ENCODE data around the gene ZNF785. TPM values are rescaled to one million over a fixed set of nuclear protein-coding genes. Genes with fewer than 3 reads are reported as not detected.

Gene ZNF785
- total and polyA plus RNA-seq, 2 donors (not counting 3 experiments of a cell fraction or from before 2014, with no cell fraction given) = 7.8 to 21.9 TPM

DNA sequence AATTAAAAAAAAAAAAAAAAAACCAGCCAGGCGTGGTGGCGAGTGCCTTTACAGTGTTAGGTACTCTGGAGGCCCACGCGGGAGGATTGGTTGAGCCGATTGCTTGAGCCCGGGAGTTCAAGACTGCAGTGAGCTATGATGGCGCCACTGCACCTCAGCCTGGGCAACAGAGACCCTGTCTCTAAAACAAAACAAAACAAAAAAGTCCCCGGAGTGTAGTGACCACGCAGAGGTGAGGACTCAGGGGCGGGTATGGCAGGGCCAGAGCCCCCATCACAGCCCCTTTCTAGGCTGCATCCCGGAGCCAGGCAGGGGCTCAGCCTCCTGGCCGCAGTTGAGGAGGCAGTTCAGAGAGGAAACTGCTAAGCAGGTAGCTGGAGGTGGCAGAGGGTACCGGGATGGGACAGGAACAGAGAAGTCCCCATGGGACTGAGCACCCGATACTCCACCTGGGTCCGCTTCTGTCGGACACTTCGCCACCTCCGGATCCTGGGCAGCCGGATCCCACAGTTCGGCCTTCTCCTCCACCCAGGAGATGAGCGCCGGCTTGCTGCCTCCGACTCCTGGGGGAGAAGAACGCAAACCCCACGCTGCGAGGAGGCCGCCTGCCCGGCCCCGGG, 51.6 kb downstream of the ZNF785 start:
- dilution Hi-C loops (cut with MboI; ENCODE audit: extremely low pct_ligation_motif_present, low sequenced_read_pairs) (no loop called here), intact Hi-C loops (cut with micrococcal nuclease) (loop anchor here (2.0 kb wide), 1 partner anchor 89 kb away; the partner anchor contains the start of gene SEPHS2)

GRCh38 chr16:30533146-30533522, 52.4 kb downstream of the ZNF785 start:
- dilution Hi-C loops (cut with MboI; ENCODE audit: extremely low pct_ligation_motif_present, low sequenced_read_pairs) = no loop called here
- POLR2A ChIA-PET = no interaction called here
- FAIRE-seq = no peak

More for the DNA sequence above, 51.6 kb downstream of the ZNF785 start:
- peaks cover 0 to 2% of the 10 kb centered on the region in 2 experiments for H3K36me3 ChIP-seq (ENCODE audit: control insufficient read depth in 2 of 2, extremely low read depth in 1 of 2, insufficient read depth in 2 of 2, low read length in 2 of 2)
- peak overlapping the region; percentile 78 for H3K4me2 ChIP-seq (ENCODE audit: insufficient read depth, low read length)
- no peak for FAIRE-seq
- H3K4me1 ChIP-seq (ENCODE audit: control insufficient read depth, extremely low read depth, insufficient read depth, low read length) = peaks cover 14% of the 10 kb centered on the region
- ChIA-PET CTCF (interaction anchor here (1.1 to 2.8 kb wide), 5 partner anchors 8 to 104 kb away, joined by 4 to 26 read pairs (median 6); partner anchors contain the start of gene DCTPP1), POLR2A (no interaction called here)
- DNase-seq (ENCODE audit: low read depth, low spot score) = no peak
- peaks cover 2% of the 10 kb centered on the region for H3K79me2 ChIP-seq (ENCODE audit: control insufficient read depth, insufficient read depth, low read length)
- peak overlapping the region; percentile 62 to 76 (median 67) for H3K4me3 ChIP-seq (replicated peaks in 1 of 3; ENCODE audit: insufficient read depth in 1 of 3, low read depth in 1 of 3, low read length in 3 of 3)
- H3K27me3 ChIP-seq (ENCODE audit: control insufficient read depth in 2 of 2, insufficient read depth in 2 of 2, low read length in 2 of 2) = no peaks in the 10 kb centered on the region
- no TSS peak for BruUV-seq (replicated peaks)
- peak; percentile 17 for TF ChIP-seq POLR2A (IDR thresholded peaks at IDR 0.05; ENCODE audit: low read depth, low read length)
- no peak for TF ChIP-seq POLR2AphosphoS5 (IDR thresholded peaks at IDR 0.05; ENCODE audit: insufficient read depth, low read depth, low read length)
- TF ChIP-seq, protein P1, sequence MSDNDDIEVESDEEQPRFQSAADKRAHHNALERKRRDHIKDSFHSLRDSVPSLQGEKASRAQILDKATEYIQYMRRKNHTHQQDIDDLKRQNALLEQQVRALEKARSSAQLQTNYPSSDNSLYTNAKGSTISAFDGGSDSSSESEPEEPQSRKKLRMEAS (IDR thresholded peaks at IDR 0.05; ENCODE audit: insufficient read depth, insufficient read length) = no peak
- no peak for TF ChIP-seq MYC (IDR thresholded peaks at IDR 0.05; ENCODE audit: low read depth, low read length)
- TF ChIP-seq JUN (IDR thresholded peaks at IDR 0.05; ENCODE audit: borderline replicate concordance, insufficient read depth, insufficient read length, low read depth) = no peak
- peak overlapping the region; percentile 90 for H3K9ac ChIP-seq (replicated peaks; ENCODE audit: extremely low read depth, insufficient read depth, low read length)
- H3K9me3 ChIP-seq (replicated peaks; ENCODE audit: control insufficient read depth, insufficient read depth, low read length) = no peaks in the 10 kb centered on the region
- peak overlapping the region; percentile 98 for H2AFZ ChIP-seq (ENCODE audit: low read depth, low read length)
- no peaks in the 10 kb centered on the region for H4K20me1 ChIP-seq (replicated peaks; ENCODE audit: control insufficient read depth, extremely low read depth, insufficient read depth, low read length)
- peak overlapping the region; percentile 76 for H3K27ac ChIP-seq (ENCODE audit: insufficient read depth, low read depth, low read length)
- H3K9me1 ChIP-seq (replicated peaks; ENCODE audit: control insufficient read depth, extremely low read depth, insufficient read depth, low read length) = no peaks in the 10 kb centered on the region

More at GRCh38 chr16:30533146-30533522, 52.4 kb downstream of the ZNF785 start:
- no peak for DNase-seq (ENCODE audit: low read depth, low spot score)
- no peaks in the 10 kb centered on the region for H4K20me1 ChIP-seq (replicated peaks; ENCODE audit: control insufficient read depth, extremely low read depth, insufficient read depth, low read length)
- TF ChIP-seq, protein P2, sequence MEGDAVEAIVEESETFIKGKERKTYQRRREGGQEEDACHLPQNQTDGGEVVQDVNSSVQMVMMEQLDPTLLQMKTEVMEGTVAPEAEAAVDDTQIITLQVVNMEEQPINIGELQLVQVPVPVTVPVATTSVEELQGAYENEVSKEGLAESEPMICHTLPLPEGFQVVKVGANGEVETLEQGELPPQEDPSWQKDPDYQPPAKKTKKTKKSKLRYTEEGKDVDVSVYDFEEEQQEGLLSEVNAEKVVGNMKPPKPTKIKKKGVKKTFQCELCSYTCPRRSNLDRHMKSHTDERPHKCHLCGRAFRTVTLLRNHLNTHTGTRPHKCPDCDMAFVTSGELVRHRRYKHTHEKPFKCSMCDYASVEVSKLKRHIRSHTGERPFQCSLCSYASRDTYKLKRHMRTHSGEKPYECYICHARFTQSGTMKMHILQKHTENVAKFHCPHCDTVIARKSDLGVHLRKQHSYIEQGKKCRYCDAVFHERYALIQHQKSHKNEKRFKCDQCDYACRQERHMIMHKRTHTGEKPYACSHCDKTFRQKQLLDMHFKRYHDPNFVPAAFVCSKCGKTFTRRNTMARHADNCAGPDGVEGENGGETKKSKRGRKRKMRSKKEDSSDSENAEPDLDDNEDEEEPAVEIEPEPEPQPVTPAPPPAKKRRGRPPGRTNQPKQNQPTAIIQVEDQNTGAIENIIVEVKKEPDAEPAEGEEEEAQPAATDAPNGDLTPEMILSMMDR (IDR thresholded peaks at IDR 0.05; ENCODE audit: extremely low read depth in 1 of 2, insufficient read depth in 1 of 2, low read depth in 1 of 2, low read length in 2 of 2) = no peak
- TF ChIP-seq, protein P1 (IDR thresholded peaks at IDR 0.05; ENCODE audit: insufficient read depth, insufficient read length) = no peak
- TF ChIP-seq MYC (IDR thresholded peaks at IDR 0.05; ENCODE audit: low read depth, low read length) (no peak), JUN (IDR thresholded peaks at IDR 0.05; ENCODE audit: borderline replicate concordance, insufficient read depth, insufficient read length, low read depth) (no peak), GATA2 (IDR thresholded peaks at IDR 0.05; ENCODE audit: insufficient read depth, insufficient read length, low read depth, low read length) (no peak), POLR2A (IDR thresholded peaks at IDR 0.05; ENCODE audit: low read depth, low read length) (no peak), POLR2AphosphoS5 (IDR thresholded peaks at IDR 0.05; ENCODE audit: insufficient read depth, low read depth, low read length) (no peak), FOS (IDR thresholded peaks at IDR 0.05; ENCODE audit: borderline replicate concordance, insufficient read depth, low read length) (no peak), EZH2 (IDR thresholded peaks at IDR 0.05; ENCODE audit: borderline replicate concordance, low read depth, low read length, severe bottlenecking) (no peak)
- no peak overlapping the region for H3K4me3 ChIP-seq (replicated peaks in 1 of 3; ENCODE audit: insufficient read depth in 1 of 3, low read depth in 1 of 3, low read length in 3 of 3)
- H3K9ac ChIP-seq (replicated peaks; ENCODE audit: extremely low read depth, insufficient read depth, low read length) = no peak overlapping the region
- H3K27me3 ChIP-seq (ENCODE audit: control insufficient read depth in 2 of 2, insufficient read depth in 2 of 2, low read length in 2 of 2) = no peaks in the 10 kb centered on the region
- intact Hi-C loops (cut with micrococcal nuclease) = no loop called here
- H2AFZ ChIP-seq (ENCODE audit: low read depth, low read length) = peak overlapping the region; percentile 5
- no peaks in the 10 kb centered on the region for H3K9me1 ChIP-seq (replicated peaks; ENCODE audit: control insufficient read depth, extremely low read depth, insufficient read depth, low read length)
- no peak overlapping the region for H3K27ac ChIP-seq (ENCODE audit: insufficient read depth, low read depth, low read length)
- H3K4me1 ChIP-seq (ENCODE audit: control insufficient read depth, extremely low read depth, insufficient read depth, low read length) = peaks cover 14% of the 10 kb centered on the region
- H3K4me2 ChIP-seq (ENCODE audit: insufficient read depth, low read length) = no peak overlapping the region
- H3K36me3 ChIP-seq (ENCODE audit: control insufficient read depth in 2 of 2, extremely low read depth in 1 of 2, insufficient read depth in 2 of 2, low read length in 2 of 2) = peaks cover 0 to 2% of the 10 kb centered on the region in 2 experiments
- CTCF ChIA-PET = interaction anchor here (1.1 kb wide), 1 partner anchor 65 kb away, joined by 6 read pairs; no protein-coding TSS in a partner anchor
- H3K79me2 ChIP-seq (ENCODE audit: control insufficient read depth, insufficient read depth, low read length) = peaks cover 2% of the 10 kb centered on the region
- no TSS peak for BruUV-seq (replicated peaks)
- no peaks in the 10 kb centered on the region for H3K9me3 ChIP-seq (replicated peaks; ENCODE audit: control insufficient read depth, insufficient read depth, low read length)
